ENCODE results near the gene ERVK3-1.
"Not testable (repeated sequence)": the region's sequence is repeated elsewhere in the genome, so short reads cannot be mapped to it uniquely, and the experiment has no call there.

Gene ERVK3-1, protein sequence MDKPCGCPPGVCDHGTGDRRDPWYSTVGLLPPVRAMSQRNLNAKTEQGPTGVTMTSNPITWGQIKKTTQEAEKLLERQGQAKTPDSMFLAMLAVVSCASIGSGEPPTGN

DNA sequence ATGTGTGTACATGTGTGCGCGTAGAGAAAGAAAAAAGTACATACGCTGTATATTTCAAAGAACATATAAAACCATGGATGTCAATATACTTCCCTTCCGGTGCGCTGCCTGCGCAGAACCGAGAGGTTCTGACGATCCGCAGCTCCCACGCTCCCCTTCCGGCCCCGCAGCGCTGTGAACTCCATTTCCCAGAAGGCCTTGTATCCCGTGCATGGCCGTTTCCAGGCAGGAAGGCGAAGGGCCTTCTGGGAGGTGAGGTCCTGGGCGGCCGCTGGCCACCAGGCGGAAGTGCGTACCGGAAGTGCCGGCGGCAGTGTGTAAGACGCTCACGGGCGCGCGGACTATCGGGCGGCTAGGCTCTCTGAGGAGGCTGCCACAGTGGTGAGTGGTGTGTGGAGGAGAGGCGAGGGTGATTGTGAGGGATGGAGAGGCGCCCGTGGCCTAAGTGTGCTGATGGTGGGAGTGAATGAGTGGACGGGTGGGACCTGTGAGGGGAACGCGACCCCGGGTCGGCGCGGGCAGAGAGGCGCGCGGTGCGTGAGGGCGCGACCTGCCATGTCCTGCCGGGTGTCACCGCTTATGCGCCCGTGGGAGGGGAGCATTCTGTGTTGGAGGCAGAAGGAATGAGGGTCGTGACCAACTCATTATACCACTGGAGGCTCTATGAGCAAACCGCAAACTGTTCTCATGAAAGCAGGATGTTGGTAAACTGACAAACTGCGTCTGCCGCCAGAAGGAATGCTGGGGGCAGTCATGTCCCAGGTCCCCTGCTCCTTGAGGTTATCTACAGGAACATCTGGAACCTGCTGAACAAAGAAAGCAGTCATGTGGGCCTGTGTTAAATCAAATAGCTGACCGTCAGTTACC, at the start of gene ERVK3-1:
ERVK3-1 (plus strand) TSS at position 313 of the 867 bp plus-strand sequence. CDS start 6,792 bp downstream, outside the sequence.
- DNase-seq (ENCODE audit: low spot score) = peak; percentile 96

- not testable (repeated sequence) for DNase-seq (ENCODE audit: low spot score)
These were observed 46.9 kb upstream of the ERVK3-1 start for GRCh38 chr19:58258259-58258658.

- DNase-seq (ENCODE audit: low spot score) = no peak
These were observed 43.6 kb upstream of the ERVK3-1 start for GRCh38 chr19:58261600-58261967.

DNA sequence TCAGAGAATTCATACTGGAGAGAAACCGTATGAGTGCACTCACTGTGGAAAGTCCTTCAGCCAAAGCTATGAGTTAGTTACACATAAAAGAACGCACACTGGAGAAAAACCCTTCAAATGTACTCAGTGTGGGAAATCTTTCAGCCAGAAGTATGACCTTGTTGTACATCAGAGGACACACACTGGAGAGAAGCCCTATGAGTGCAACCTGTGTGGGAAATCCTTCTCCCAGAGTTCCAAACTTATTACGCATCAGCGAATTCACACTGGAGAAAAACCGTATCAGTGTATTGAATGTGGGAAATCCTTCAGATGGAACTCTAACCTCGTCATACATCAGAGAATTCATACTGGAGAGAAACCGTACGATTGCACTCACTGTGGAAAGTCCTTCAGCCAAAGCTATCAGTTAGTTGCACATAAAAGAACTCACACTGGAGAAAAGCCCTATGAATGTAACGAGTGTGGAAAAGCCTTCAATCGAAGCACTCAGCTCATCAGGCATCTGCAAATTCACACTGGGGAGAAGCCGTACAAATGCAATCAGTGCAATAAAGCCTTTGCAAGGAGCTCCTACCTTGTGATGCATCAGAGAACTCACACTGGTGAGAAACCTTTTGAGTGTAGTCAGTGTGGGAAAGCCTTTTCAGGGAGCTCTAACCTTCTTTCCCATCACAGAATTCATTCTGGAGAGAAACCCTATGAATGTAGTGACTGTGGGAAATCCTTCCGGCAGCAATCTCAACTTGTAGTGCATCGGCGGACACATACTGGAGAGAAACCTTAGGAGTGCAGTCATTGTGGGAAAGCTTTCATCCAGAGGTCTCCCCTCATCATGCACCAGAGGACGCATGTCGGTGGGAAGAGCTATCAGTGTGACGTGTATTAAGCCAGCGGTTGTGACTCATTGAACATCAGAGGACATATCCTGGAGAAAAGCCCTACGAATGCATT, 42.9 kb upstream of the ERVK3-1 start:
- DNase-seq (ENCODE audit: low spot score) = no peak

GRCh38 chr19:58262922-58263296, 42.3 kb upstream of the ERVK3-1 start:
- no peak for DNase-seq (ENCODE audit: low spot score)

DNA sequence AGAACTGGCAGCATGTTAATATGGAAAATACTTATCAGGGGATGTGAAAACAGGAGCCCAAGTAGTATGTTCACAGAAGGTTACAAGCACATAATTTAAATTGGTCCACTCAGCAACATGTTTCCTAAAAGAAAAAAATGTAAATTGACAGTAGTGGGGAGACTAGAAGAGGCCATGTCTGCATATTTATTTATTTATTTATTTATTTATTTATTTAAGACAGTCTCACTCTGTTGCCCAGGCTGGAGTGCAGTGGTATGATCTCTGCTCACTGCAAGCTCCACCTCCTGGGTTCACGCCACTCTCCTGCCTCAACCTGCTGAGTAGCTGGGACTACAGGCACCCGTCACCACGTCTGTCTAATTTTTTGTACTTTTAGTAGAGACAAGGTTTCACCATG, 40.1 kb upstream of the ERVK3-1 start:
- DNase-seq (ENCODE audit: low spot score) = no peak

GRCh38 chr19:58268344-58268743, 36.8 kb upstream of the ERVK3-1 start:
- no peak for DNase-seq (ENCODE audit: low spot score)

GRCh38 chr19:58274771-58275201, 30.4 kb upstream of the ERVK3-1 start:
- DNase-seq (ENCODE audit: low spot score) = no peak

- no peak for DNase-seq (ENCODE audit: low spot score)
These were observed 29.6 kb upstream of the ERVK3-1 start for GRCh38 chr19:58275564-58275963.

DNA sequence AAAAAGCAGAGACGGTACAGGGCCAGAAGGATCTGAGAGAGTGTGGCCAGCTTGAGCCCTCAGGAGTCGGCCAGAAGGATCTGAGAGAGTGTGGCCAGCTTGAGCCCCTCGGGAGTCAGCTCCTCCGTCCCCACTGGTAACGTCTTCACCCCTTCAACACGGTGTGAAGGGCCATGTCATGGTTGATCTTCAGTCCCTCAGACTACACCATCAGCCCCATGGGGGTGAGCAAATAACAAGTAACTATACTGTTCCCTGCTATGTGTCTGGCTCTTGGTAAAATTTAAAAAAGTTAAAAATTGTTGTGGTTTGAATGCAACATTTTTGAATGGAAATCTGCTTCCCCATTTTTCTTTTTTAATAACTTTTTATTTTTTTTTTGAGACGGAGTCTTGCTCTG, 28.0 kb upstream of the ERVK3-1 start:
- no peak for DNase-seq (ENCODE audit: low spot score)

DNA sequence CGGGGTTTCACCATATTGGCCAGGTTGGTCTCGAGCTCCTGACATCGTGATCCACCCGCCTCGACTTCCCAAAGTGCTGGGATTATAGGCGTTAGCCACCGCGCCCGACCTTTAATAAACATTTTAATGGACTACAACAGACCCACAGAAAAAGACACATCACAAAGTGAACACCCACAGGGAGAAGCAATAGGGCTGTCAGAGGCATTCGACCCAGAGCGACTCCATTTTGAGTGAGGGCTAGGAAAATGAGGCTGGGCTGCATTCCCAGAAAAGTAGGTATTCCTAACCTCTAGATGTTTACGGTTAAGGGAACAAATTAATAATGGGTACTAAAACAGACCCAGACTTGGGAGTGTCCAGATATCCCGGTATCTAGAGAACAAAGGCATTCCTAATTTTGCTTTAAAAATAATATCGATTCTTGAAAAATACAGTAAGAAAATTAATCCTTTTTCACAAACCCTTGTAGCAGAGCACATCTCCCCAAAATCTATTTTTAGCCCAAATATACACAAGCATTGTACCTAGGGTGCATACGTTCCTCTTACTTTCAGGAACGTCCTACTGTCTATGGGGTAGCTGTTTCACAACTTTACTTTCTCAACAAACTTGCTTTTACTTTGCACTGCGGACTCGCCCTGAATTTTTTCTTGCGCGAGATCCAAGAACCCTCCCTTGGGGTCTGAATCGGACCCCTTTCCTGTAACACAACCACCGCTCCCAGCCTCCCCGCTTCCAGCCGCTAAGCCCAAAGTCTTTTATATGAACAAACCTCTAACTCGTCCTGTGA, 27.2 kb upstream of the ERVK3-1 start:
- DNase-seq (ENCODE audit: low spot score) = peak; percentile 8

- peak; percentile 100 for DNase-seq (ENCODE audit: low spot score)
These were observed 26.6 kb upstream of the ERVK3-1 start, which contains the start of gene ZNF8 for GRCh38 chr19:58278541-58279041. ZNF8 (plus strand) TSS chr19:58278955; CDS start chr19:58279082, 127 bp downstream.

DNA sequence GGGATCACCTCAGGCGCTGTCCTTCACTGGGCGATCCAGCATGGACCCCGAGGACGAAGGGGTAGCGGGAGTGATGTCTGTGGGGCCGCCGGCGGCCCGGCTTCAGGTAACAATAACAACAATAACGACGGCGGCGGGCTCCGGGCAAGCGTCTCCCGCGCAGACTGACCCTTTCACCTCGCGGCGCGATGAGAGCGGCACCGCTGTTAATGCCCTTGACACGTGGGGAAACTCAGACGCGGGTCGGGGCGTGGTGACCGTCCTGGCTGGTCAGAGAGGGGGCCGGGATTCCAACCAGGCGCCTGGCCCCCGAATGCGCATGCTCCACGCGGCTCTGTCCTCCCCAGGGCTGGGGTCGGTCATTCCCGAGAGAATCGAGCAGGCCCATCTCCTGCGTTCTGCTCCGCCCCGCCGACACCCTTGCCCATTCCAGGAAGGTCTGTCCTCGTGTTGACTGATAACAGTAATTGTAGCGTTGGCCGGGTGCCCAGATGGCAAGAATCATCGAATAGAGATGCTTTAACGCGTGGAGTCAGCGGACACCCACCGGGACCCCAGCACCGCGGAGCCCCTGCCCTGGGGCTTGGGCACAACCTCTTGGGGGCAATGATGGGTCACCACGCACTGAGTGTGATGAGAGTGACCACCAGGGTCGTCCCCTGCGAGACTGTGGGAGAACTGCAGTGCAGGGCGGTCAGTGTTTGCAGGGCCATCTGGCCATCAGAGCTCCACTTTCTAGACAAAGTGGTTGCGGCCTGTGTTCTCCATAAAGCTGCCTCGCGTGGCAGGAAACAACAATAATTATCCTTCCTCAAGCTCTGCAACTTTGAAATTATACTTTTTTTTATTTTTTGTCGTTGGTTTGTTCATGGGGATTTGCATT, 25.9 kb upstream of the ERVK3-1 start:
- peak; percentile 77 for DNase-seq (ENCODE audit: low spot score)

DNA sequence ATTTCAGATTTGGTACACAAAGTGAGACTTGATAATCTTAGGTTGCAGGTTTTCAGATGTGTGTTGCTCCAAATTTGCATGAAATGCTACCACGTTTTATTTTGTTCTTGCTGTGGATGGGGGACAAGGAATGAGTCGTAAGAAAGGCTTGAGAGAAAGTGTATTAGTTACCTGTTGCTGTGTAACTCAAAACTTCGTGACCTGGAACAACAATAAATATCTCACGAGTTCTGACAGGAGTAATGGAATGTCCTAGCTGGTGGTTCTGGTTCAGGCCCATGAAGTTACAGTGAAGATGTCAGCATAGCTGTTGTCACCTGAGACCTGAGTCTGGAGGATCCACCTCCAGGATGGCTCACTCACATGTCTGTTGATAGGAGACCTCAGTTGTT, 25.3 kb upstream of the ERVK3-1 start:
- no peak for DNase-seq (ENCODE audit: low spot score)

DNA sequence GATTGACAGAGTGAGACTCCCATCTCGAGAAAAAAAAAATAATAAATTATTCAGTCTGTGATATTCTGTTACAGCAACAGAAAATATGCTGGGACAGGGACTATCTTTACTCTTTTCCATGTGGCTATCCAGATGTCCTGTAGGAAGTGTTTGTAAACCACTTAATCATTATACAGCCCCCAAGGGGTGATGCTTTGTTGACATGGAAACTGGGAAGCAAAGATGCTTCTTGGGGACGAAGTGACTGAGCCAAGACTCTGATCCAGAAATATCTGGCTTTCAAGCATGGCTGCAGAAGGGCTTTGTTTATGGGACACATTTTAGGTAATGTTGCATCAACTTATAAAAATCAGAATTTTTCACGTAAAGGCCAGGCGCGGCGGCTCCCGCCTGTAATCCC, 21.0 kb upstream of the ERVK3-1 start:
- DNase-seq (ENCODE audit: low spot score) = no peak

GRCh38 chr19:58291943-58292342, 13.2 kb upstream of the ERVK3-1 start:
- no peak for DNase-seq (ENCODE audit: low spot score)

- no peak for DNase-seq (ENCODE audit: low spot score)
These were observed 10.3 kb upstream of the ERVK3-1 start for GRCh38 chr19:58294743-58295374.

DNA sequence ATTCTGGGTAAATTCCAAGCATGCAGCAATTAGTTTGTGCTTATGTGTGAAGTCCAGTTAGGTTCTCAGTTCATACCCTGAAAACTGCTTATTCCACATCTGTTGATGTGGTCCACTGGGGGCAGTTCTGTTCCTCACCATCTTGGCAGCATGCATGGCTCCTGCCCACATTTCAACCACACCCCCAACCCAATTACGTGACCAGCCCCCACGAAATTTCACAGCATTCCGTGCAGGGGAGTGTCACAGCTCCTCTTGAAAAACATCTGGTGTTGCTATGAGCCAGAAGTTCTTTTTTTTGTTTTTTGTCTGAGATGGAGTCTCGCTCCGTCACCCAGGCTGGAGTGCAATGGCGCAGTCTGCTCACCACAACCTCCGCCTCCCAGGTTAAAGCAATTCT, 9.1 kb upstream of the ERVK3-1 start:
- no peak for DNase-seq (ENCODE audit: low spot score)

DNA sequence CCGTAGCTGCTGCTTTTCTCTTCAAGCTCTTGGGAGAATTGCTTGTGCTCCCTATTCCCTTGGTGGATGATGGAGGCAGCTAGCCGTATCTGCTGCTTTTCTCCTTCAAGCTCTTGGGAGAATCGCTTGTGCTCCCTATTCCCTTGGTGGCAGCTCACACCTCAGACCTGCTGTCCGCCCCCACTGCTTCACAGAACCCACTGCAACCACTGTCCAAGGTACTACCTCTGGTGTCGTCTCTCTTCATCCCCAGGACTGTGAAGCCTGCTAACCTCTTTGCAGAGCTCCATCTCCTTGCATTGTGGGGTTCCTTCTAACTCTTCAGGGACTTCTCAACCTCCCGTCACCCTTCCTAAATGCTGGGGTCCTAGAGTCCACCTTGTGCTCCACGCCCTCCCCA, 4.6 kb upstream of the ERVK3-1 start:
- no peak for DNase-seq (ENCODE audit: low spot score)

- no peak for DNase-seq (ENCODE audit: low spot score)
These were observed 922 bp upstream of the ERVK3-1 start for GRCh38 chr19:58304255-58304654.
